ENCODE results near the gene REEP1.

Gene REEP1
- total RNA-seq, result 0.28 to 4.8 (median 2.3) reads per million in 17 experiments

- peak; percentile 12 to 62 (median 42) for DNase-seq
Observed at GRCh38 chr2:86337244-86337835, at the start of gene REEP1. Gene REEP1 (minus strand): TSS chr2:86337626. CDS start chr2:86337510, 116 bp downstream.

- DNase-seq, result no peak
Observed at GRCh38 chr2:86383844-86384243, 46.4 kb upstream of the REEP1 start.

- no peak for DNase-seq
Observed at GRCh38 chr2:86382698-86383097, 45.3 kb upstream of the REEP1 start.

- no peak for DNase-seq
Observed at GRCh38 chr2:86382108-86382507, 44.7 kb upstream of the REEP1 start.

- DNase-seq, result no peak
Observed at GRCh38 chr2:86378469-86378868, 41.0 kb upstream of the REEP1 start.

- DNase-seq, result no peak
Observed at GRCh38 chr2:86375623-86376022, 38.2 kb upstream of the REEP1 start.

- DNase-seq, result peak; percentile 58 to 75 (median 68)
Observed at GRCh38 chr2:86372641-86373502, 35.4 kb upstream of the REEP1 start.

GRCh38 chr2:86372133-86372532, 34.7 kb upstream of the REEP1 start:
- peak in 2 of 4 experiments; percentile 19 to 22 for DNase-seq

- DNase-seq, result peak in 3 of 4 experiments; percentile 24 to 32 (median 27)
Observed at GRCh38 chr2:86371527-86371926, 34.1 kb upstream of the REEP1 start.

GRCh38 chr2:86370579-86370978, 33.2 kb upstream of the REEP1 start:
- DNase-seq, result no peak

- peak; percentile 65 to 82 (median 76) for DNase-seq
Observed at GRCh38 chr2:86368161-86368824, 30.9 kb upstream of the REEP1 start.

- no peak for DNase-seq
Observed at GRCh38 chr2:86367499-86367777, 30.0 kb upstream of the REEP1 start.

- no peak for DNase-seq
Observed at GRCh38 chr2:86366651-86367498, 29.4 kb upstream of the REEP1 start.

- DNase-seq, result no peak
Observed at GRCh38 chr2:86364894-86365293, 27.5 kb upstream of the REEP1 start.

GRCh38 chr2:86360776-86361175, 23.4 kb upstream of the REEP1 start:
- DNase-seq, result no peak

- DNase-seq, result peak; percentile 71 to 90 (median 82)
Observed at GRCh38 chr2:86358957-86359356, 21.5 kb upstream of the REEP1 start.

GRCh38 chr2:86357392-86357963, 20.1 kb upstream of the REEP1 start:
- DNase-seq, result no peak

- DNase-seq, result no peak
Observed at GRCh38 chr2:86352727-86353221, 15.3 kb upstream of the REEP1 start.

GRCh38 chr2:86352137-86352726, 14.8 kb upstream of the REEP1 start:
- no peak for DNase-seq

- no peak for DNase-seq
Observed at GRCh38 chr2:86350751-86351150, 13.3 kb upstream of the REEP1 start.

GRCh38 chr2:86347401-86347800, 10.0 kb upstream of the REEP1 start:
- DNase-seq, result no peak
